Measurements from ENCODE around the gene PDE6G. TPM values are rescaled to one million over a fixed set of nuclear protein-coding genes. Genes with fewer than 3 reads are reported as not detected.

Gene PDE6G
- total and polyA plus RNA-seq, 4 donors, result 0.25 to 1.9 (median 1.3) TPM

- no peak for TF ChIP-seq RAD21 (IDR thresholded peaks at IDR 0.05)
- no peak for TF ChIP-seq SP1 (IDR thresholded peaks at IDR 0.05)
- TF ChIP-seq NR2F2 (IDR thresholded peaks at IDR 0.05), result no peak
- no peak for TF ChIP-seq HNF4A (conservative IDR thresholded peaks at IDR 0.05)
Measured at GRCh38 chr17:81638683-81639082, 17.7 kb downstream of the PDE6G start (continued).

GRCh38 chr17:81636505-81637288 is 19.6 kb downstream of the PDE6G start, which contains the start of the genes NPLOC4 and TSPAN10:
Gene NPLOC4 (minus strand): TSS chr17:81637112. CDS start chr17:81636930, 182 bp downstream.
Gene TSPAN10 (plus strand): TSS chr17:81637196. CDS start chr17:81642413, 5,217 bp downstream.
- H3K27me3 ChIP-seq (ENCODE audit: control insufficient read depth in 4 of 4, insufficient read depth in 4 of 4, low read length in 3 of 4), result no peaks in the 10 kb centered on the region
- H3K4me1 ChIP-seq (ENCODE audit: control insufficient read depth in 4 of 4, insufficient read depth in 4 of 4, low read length in 3 of 4), result peaks cover 6 to 31% (median 17%) of the 10 kb centered on the region in 4 donors
- WGBS, result under 1% methylated on average over 77 of the region's 77 CpGs
- no peaks in the 10 kb centered on the region for H3K36me3 ChIP-seq (ENCODE audit: control insufficient read depth in 4 of 4, insufficient read depth in 3 of 4, low read depth in 1 of 4, low read length in 3 of 4)
- H3K9me3 ChIP-seq (ENCODE audit: control insufficient read depth in 4 of 4, low read length in 3 of 4), result no peaks in the 10 kb centered on the region
- H3K27ac ChIP-seq (ENCODE audit: low read depth in 1 of 2, low read length in 2 of 2), result peak within 1 kb of the TSS; percentile 64 to 68
- peak; percentile 62 to 84 for TF ChIP-seq GABPA (IDR thresholded peaks at IDR 0.05 in 1 of 2, conservative IDR thresholded peaks at IDR 0.05 in 1 of 2)
- peak; percentile 42 for TF ChIP-seq YY1 (IDR thresholded peaks at IDR 0.05)
- TF ChIP-seq EGR1 (IDR thresholded peaks at IDR 0.05; ENCODE audit: low read depth in 2 of 2), result peak; percentile 98
- TF ChIP-seq MAX (IDR thresholded peaks at IDR 0.05), result no peak
- H3K4me3 ChIP-seq (ENCODE audit: low read depth in 1 of 3, low read length in 3 of 3), result peak within 1 kb of the TSS; percentile 75 to 90 (median 76)
- H3K9ac ChIP-seq (ENCODE audit: low read depth in 1 of 2, low read length in 2 of 2), result peak within 1 kb of the TSS; percentile 73 to 82
- DNase-seq (ENCODE audit: low spot score), result peak; percentile 91

GRCh38 chr17:81635973-81636504 is 20.3 kb downstream of the PDE6G start:
- Histone ChIP-seq H3K9ac (ENCODE audit: low read depth in 1 of 2, low read length in 2 of 2) (peak overlapping the region; percentile 73 to 82), H3K4me3 (ENCODE audit: low read depth in 1 of 3, low read length in 3 of 3) (peak overlapping the region; percentile 74 to 90 (median 76)), H3K27ac (ENCODE audit: low read depth in 1 of 2, low read length in 2 of 2) (peak overlapping the region; percentile 64 to 68), H3K36me3 (ENCODE audit: control insufficient read depth in 4 of 4, insufficient read depth in 3 of 4, low read depth in 1 of 4, low read length in 3 of 4) (no peaks in the 10 kb centered on the region), H3K9me3 (ENCODE audit: control insufficient read depth in 4 of 4, low read length in 3 of 4) (no peaks in the 10 kb centered on the region), H3K4me1 (ENCODE audit: control insufficient read depth in 4 of 4, insufficient read depth in 4 of 4, low read length in 3 of 4) (peaks cover 6 to 31% (median 17%) of the 10 kb centered on the region in 4 donors), H3K27me3 (ENCODE audit: control insufficient read depth in 4 of 4, insufficient read depth in 4 of 4, low read length in 3 of 4) (no peaks in the 10 kb centered on the region)
- 23% methylated on average over 18 of the region's 18 CpGs for WGBS
- no peak for TF ChIP-seq RXRA (IDR thresholded peaks at IDR 0.05)
- TF ChIP-seq HNF4A (conservative IDR thresholded peaks at IDR 0.05), result no peak
- no peak for TF ChIP-seq REST (IDR thresholded peaks at IDR 0.05)
- no peak for TF ChIP-seq ZBTB33 (IDR thresholded peaks at IDR 0.05)
- no peak for TF ChIP-seq SP1 (IDR thresholded peaks at IDR 0.05)
- no peak for TF ChIP-seq YY1 (IDR thresholded peaks at IDR 0.05)
- no peak for DNase-seq (ENCODE audit: low spot score)
